GM19239 (cell line): ENCODE data around the gene CHD2.

Experiments used
- DNase-seq: peaks from one replicate; pipeline ENCODE4 v3.0.0; 2011; ENCODE audit warnings: low spot score; ENCODE audit not compliant: insufficient read length
- FAIRE-seq: peaks from 2 replicates; lab custom pipeline; 2011; peaks lifted over from hg19 to GRCh38; lab: Jason Lieb, UNC

The CHD2 gene

DNA sequence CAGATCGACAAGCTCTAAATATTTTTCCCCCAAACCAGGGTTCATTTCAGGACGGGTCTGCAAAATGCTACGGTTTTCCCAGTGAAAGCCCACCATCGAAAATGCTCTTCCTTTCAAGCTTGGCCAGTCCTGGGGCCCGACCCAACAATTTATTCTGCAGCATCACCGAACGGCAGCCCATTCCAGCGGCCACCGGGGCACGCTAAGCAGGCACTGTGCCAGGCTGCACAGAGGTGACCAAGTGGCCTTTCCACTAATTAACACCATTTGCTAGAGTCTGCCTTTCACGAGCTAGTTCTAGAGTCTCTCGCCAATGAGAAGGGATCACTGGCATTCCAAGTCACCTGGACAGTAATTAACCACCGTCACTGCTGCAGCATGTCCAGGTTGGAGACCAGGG, 174.5 kb downstream of the CHD2 start:
- DNase-seq: no peak
- no peak for FAIRE-seq

DNA sequence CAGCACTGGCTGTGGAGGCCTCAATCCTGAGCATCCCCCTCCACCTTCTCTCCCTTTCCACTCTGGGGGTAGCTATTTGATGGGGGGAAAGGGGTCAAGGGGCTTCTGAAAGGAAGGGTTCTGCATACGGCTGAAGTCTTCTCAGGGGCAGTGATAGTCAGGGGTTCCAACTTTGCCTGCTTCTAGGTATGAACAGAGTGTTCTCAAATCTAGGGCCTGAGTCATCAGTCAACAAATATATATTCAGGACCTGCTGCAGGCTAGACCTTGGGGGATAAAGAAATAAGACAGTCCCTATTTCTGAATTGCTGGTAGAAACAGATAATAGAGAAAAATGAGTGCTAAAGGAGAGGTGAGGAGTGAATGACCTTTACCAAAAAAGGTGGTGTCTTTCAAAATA, 176.1 kb downstream of the CHD2 start:
- FAIRE-seq (no peak), DNase-seq (no peak)

DNA sequence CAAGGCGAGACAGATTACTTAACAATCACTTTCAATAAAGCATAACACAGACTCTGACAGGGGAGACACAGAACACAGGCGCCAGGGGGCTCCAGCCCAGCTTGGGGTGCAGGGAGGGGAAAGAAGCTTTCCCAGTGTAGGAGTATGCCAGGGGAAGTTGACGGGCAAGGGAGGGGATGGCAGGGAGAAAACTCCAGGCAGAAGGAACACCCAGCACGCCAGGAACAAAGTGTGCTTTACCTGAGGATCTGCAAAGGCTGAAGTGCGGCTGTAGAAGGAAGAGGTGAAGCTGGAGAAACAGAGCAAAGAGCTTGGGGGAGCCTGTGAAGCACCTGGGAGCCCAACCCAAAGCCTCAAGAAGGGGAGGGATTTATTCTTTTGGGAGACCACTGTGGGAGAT, 176.8 kb downstream of the CHD2 start:
- DNase-seq: no peak
- FAIRE-seq: no peak
